ENCODE results near the gene DENND6B.

- TF ChIP-seq, protein P1, sequence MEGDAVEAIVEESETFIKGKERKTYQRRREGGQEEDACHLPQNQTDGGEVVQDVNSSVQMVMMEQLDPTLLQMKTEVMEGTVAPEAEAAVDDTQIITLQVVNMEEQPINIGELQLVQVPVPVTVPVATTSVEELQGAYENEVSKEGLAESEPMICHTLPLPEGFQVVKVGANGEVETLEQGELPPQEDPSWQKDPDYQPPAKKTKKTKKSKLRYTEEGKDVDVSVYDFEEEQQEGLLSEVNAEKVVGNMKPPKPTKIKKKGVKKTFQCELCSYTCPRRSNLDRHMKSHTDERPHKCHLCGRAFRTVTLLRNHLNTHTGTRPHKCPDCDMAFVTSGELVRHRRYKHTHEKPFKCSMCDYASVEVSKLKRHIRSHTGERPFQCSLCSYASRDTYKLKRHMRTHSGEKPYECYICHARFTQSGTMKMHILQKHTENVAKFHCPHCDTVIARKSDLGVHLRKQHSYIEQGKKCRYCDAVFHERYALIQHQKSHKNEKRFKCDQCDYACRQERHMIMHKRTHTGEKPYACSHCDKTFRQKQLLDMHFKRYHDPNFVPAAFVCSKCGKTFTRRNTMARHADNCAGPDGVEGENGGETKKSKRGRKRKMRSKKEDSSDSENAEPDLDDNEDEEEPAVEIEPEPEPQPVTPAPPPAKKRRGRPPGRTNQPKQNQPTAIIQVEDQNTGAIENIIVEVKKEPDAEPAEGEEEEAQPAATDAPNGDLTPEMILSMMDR (IDR thresholded peaks at IDR 0.05 in 2 of 3, conservative IDR thresholded peaks at IDR 0.05 in 1 of 3; ENCODE audit: borderline replicate concordance in 1 of 3, insufficient read depth in 1 of 3, low read depth in 2 of 3, low read length in 2 of 3) = no peak
- no peak for TF ChIP-seq YY1 (IDR thresholded peaks at IDR 0.05; ENCODE audit: extremely low read depth, insufficient replicate concordance, low read depth, low read length)
Observed at GRCh38 chr22:50314081-50314454, 12.7 kb downstream of the DENND6B start.
